A673 (cell line): ENCODE data around the gene PDE4A.

Experiments used
- EZH2 ChIP-seq: fragments of 200-600 bp; sonication (generic); IDR thresholded peaks from 2 replicates; pipeline ENCODE4 v1.6.1; 2017; ENCODE audit warnings: borderline replicate concordance, low read depth, mild to moderate bottlenecking, mixed read lengths, antibody characterized with exemption, low read length; ENCODE audit not compliant: poor library complexity, severe bottlenecking
- TF ChIP-seq, protein P1 (sequence below): fragments of 300-800, 200-600 bp; sonication (generic); conservative IDR thresholded peaks from 2 replicates; pipeline ENCODE4 v1.5.1; 2017; ENCODE audit warnings: low read depth, mild to moderate bottlenecking, antibody characterized with exemption, low read length, moderate library complexity, mixed read lengths

DNA sequence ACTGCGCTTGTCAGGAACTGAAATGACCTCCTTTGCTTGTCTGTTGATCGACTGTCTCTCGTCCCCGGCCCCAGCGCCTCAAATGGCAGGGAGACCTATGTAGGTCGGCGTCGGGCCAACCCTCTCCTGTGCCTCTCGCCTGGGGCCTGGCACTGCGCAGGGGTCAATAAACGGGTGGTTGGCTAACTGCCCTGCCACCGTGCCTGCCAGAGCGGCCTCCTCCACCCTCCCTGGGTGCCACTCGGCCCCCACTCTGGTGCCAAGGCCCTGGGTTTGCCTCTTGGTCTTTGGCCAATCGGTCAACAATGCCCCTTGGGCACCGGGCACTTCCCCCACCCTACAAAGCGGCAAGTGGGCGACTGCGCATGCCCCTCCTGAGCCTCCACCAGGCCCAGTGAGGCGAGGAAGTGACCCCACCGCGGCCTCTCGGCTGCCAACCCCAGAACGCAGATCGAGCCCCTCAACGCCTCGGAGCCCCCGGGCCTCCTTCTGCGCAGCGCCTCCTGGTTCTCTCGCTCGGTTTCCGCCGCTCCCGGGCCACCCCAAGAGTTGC is 81.7 kb downstream of the PDE4A start:
- TF ChIP-seq, protein P1, sequence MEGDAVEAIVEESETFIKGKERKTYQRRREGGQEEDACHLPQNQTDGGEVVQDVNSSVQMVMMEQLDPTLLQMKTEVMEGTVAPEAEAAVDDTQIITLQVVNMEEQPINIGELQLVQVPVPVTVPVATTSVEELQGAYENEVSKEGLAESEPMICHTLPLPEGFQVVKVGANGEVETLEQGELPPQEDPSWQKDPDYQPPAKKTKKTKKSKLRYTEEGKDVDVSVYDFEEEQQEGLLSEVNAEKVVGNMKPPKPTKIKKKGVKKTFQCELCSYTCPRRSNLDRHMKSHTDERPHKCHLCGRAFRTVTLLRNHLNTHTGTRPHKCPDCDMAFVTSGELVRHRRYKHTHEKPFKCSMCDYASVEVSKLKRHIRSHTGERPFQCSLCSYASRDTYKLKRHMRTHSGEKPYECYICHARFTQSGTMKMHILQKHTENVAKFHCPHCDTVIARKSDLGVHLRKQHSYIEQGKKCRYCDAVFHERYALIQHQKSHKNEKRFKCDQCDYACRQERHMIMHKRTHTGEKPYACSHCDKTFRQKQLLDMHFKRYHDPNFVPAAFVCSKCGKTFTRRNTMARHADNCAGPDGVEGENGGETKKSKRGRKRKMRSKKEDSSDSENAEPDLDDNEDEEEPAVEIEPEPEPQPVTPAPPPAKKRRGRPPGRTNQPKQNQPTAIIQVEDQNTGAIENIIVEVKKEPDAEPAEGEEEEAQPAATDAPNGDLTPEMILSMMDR, result no peak
- TF ChIP-seq EZH2, result no peak
